Endothelial cell of umbilical vein (primary cell): ENCODE results near the gene RCOR1. TPM values are rescaled to one million over a fixed set of nuclear protein-coding genes. Genes with fewer than 3 reads are reported as not detected.
A peak's percentile ranks its signal among the peaks of the same experiment; 100 is the strongest.

Experiments used
- BruUV-seq: library from RNA; stranded (reverse); fragments of 400-500 nt; replicated peaks from 2 replicates; lab custom pipeline; 2021; lab: Mats Ljungman, UMichigan
- CTCF ChIA-PET: fragments of 300-600, 350-600 bp; sonication (Branson Sonifier 250); formaldehyde crosslinking; loops from one replicate; lab custom pipeline; 2021; ENCODE audit warnings: antibody characterized with exemption, inconsistent platforms; lab: Charles Lee
- POLR2A ChIA-PET: fragments of 300-600, 350-600 bp; sonication (Branson Sonifier 250); formaldehyde crosslinking; loops from one replicate; lab custom pipeline; 2021; ENCODE audit warnings: antibody characterized with exemption, inconsistent platforms; lab: Charles Lee
- DNase-seq: peaks from one replicate; pipeline ENCODE4 v3.0.0-alpha.2; 2011; ENCODE audit warnings: low read depth, low spot score
- FAIRE-seq: peaks from 2 replicates; lab custom pipeline; 2011; peaks lifted over from hg19 to GRCh38; lab: Jason Lieb, UNC
- H2AFZ ChIP-seq: 2 replicates; pipeline ENCODE4 v1.6.0; 2012; ENCODE audit warnings: low read depth, low read length, control low read depth, inconsistent platforms
- H3K27ac ChIP-seq: 2 replicates; pipeline ENCODE4 v1.5.1; 2011; ENCODE audit warnings: low read depth, mild to moderate bottlenecking, control low read depth, low read length, moderate library complexity; ENCODE audit not compliant: insufficient read depth
- H3K27me3 ChIP-seq, 2 experiments: 2 replicates each; pipeline versions ENCODE4 v1.6.0 to v1.6.1; 2011; ENCODE audit warnings: low read length in 2 of 2, mixed read lengths in 1 of 2; ENCODE audit not compliant: control insufficient read depth in 2 of 2, insufficient read depth in 2 of 2
- H3K36me3 ChIP-seq, 2 experiments: 2 replicates in 1 of 2; 3 replicates in 1 of 2; pipeline ENCODE4 v1.5.1; 2011; ENCODE audit warnings: low read length in 2 of 2, mild to moderate bottlenecking in 1 of 2, moderate library complexity in 1 of 2; ENCODE audit not compliant: control insufficient read depth in 2 of 2, insufficient read depth in 2 of 2; ENCODE audit errors: extremely low read depth in 1 of 2
- H3K4me1 ChIP-seq: 3 replicates; pipeline ENCODE4 v1.5.1; 2011; ENCODE audit warnings: mild to moderate bottlenecking, low read length; ENCODE audit not compliant: control insufficient read depth, insufficient read depth; ENCODE audit errors: extremely low read depth
- H3K4me2 ChIP-seq: 2 replicates; pipeline ENCODE4 v1.6.1; 2011; ENCODE audit warnings: low read length, control low read depth, mixed read lengths; ENCODE audit not compliant: insufficient read depth
- H3K4me3 ChIP-seq, 3 experiments: fragments of 200-600 bp in 1 of 3; sonication (generic), shearing (Covaris generic) in 1 of 3; replicated peaks in 1 of 3; 2 replicates each; pipeline ENCODE4 v1.5.1; 2011 to 2016; ENCODE audit warnings: control low read depth in 3 of 3, low read length in 3 of 3, mild to moderate bottlenecking in 2 of 3, inconsistent platforms in 1 of 3, low read depth in 1 of 3, moderate library complexity in 1 of 3; ENCODE audit not compliant: insufficient read depth in 1 of 3
- H3K79me2 ChIP-seq: 2 replicates; pipeline ENCODE4 v1.6.0; 2012; ENCODE audit warnings: low read length, inconsistent platforms; ENCODE audit not compliant: control insufficient read depth, insufficient read depth
- H3K9ac ChIP-seq: replicated peaks from 2 replicates; pipeline ENCODE3; 2011; ENCODE audit warnings: low read length, control low read depth; ENCODE audit not compliant: insufficient read depth; ENCODE audit errors: extremely low read depth
- H3K9me1 ChIP-seq: replicated peaks from 3 replicates; pipeline ENCODE4 v1.6.0; 2011; ENCODE audit warnings: mild to moderate bottlenecking, low read length; ENCODE audit not compliant: control insufficient read depth, insufficient read depth; ENCODE audit errors: extremely low read depth
- H3K9me3 ChIP-seq: replicated peaks from 2 replicates; pipeline ENCODE4 v1.5.1; 2012; ENCODE audit warnings: low read length, inconsistent platforms; ENCODE audit not compliant: control insufficient read depth, insufficient read depth
- H4K20me1 ChIP-seq: replicated peaks from 2 replicates; pipeline ENCODE3; 2011; ENCODE audit warnings: mild to moderate bottlenecking, low read length; ENCODE audit not compliant: control insufficient read depth, insufficient read depth; ENCODE audit errors: extremely low read depth
- FOS ChIP-seq: IDR thresholded peaks from 2 replicates; pipeline ENCODE4 v1.6.1; 2011; ENCODE audit warnings: mild to moderate bottlenecking, low read length, moderate library complexity, borderline replicate concordance; ENCODE audit not compliant: insufficient read depth
- GATA2 ChIP-seq: IDR thresholded peaks from 2 replicates; pipeline ENCODE4 v1.7.0; 2011; ENCODE audit warnings: low read depth, mild to moderate bottlenecking, moderate library complexity, mixed read lengths, low read length; ENCODE audit not compliant: insufficient read length, insufficient read depth
- JUN ChIP-seq: IDR thresholded peaks from 2 replicates; pipeline ENCODE4 v1.6.1; 2011; ENCODE audit warnings: borderline replicate concordance, low read depth; ENCODE audit not compliant: insufficient read length, insufficient read depth
- MAX ChIP-seq: IDR thresholded peaks from 2 replicates; pipeline ENCODE4 v1.6.1; 2011; ENCODE audit not compliant: insufficient read depth, insufficient read length
- MYC ChIP-seq: IDR thresholded peaks from one replicate; pipeline ENCODE4 v1.6.1; 2011; ENCODE audit warnings: mild to moderate bottlenecking, low read depth, low read length
- POLR2A ChIP-seq: IDR thresholded peaks from 2 replicates; pipeline ENCODE4 v1.6.1; 2012; ENCODE audit warnings: low read depth, mild to moderate bottlenecking, control low read depth, low read length
- POLR2AphosphoS5 ChIP-seq: IDR thresholded peaks from 2 replicates; pipeline ENCODE4 v1.6.1; 2012; ENCODE audit warnings: low read depth, mild to moderate bottlenecking, control low read depth, low read length, moderate library complexity; ENCODE audit not compliant: insufficient read depth
- dilution Hi-C: fragments of 300-500 bp; cut with MboI; formaldehyde crosslinking; loops from one replicate; pipeline ENCODE4 v1.15.0; 2019; ENCODE audit warnings: low sequenced_read_pairs; ENCODE audit not compliant: extremely low pct_ligation_motif_present
- intact Hi-C: fragments of 100-400 bp; cut with micrococcal nuclease; formaldehyde crosslinking; loops from one replicate; pipeline ENCODE4 v1.10.0; 2022
- polyA plus RNA-seq, 4 experiments: library from polyadenylated mRNA; depleted of rRNA in 3 of 4; stranded (reverse) in 3 of 4; unstranded in 1 of 4; fragments of >200 nt; gene quantifications; 2 replicates each; pipeline versions ENCODE4 v1.2.1 to v1.2.3, GENCODE V29; 2011 to 2012; ENCODE audit warnings: missing spikeins in 1 of 4
- total RNA-seq: library from RNA; stranded (reverse); gene quantifications from 2 replicates; pipeline ENCODE4 v1.2.3, GENCODE V29; 2021

The RCOR1 gene
- total and polyA plus RNA-seq, 2 donors (not counting 3 experiments of a cell fraction or from before 2014, with no cell fraction given), result 15.6 to 32.2 TPM

- intact Hi-C loops, result no loop called here
- FAIRE-seq (peak; percentile 76), DNase-seq (peak; percentile 39)
- H4K20me1 ChIP-seq, result no peaks in the 10 kb centered on the region
- H3K36me3 ChIP-seq, result peaks cover 0 to 5% of the 10 kb centered on the region in 2 experiments
- no peaks in the 10 kb centered on the region for H3K27me3 ChIP-seq
- BruUV-seq, result no TSS peak
- POLR2A ChIA-PET, result interaction anchor here (0.7 kb wide), 1 partner anchor 175 kb away, joined by 4 read pairs; no protein-coding TSS in a partner anchor
- no peak overlapping the region for H2AFZ ChIP-seq
- TF ChIP-seq FOS (peak; percentile 45), POLR2A (no peak), POLR2AphosphoS5 (no peak), MYC (no peak), GATA2 (no peak)
- CTCF ChIA-PET, result interaction anchor here (0.5 to 1.6 kb wide), 7 partner anchors 14 to 226 kb away, joined by 3 to 7 read pairs (median 3); no protein-coding TSS in a partner anchor
- dilution Hi-C loops, result no loop called here
- H3K79me2 ChIP-seq, result peaks cover 40% of the 10 kb centered on the region
- no peaks in the 10 kb centered on the region for H3K9me1 ChIP-seq
- H3K9ac ChIP-seq, result no peak overlapping the region
- H3K4me3 ChIP-seq, result no peak overlapping the region
- H3K9me3 ChIP-seq, result no peaks in the 10 kb centered on the region
- peak overlapping the region; percentile 5 for H3K4me2 ChIP-seq
- H3K4me1 ChIP-seq, result peaks cover 18% of the 10 kb centered on the region
- no peak overlapping the region for H3K27ac ChIP-seq
Observed at GRCh38 chr14:102699416-102700110, 107.1 kb downstream of the RCOR1 start.

- Histone ChIP-seq H3K4me3 (no peak overlapping the region), H3K9me3 (no peaks in the 10 kb centered on the region), H3K9ac (no peak overlapping the region), H3K4me1 (no peaks in the 10 kb centered on the region), H3K27ac (no peak overlapping the region), H3K9me1 (no peaks in the 10 kb centered on the region), H3K79me2 (no peaks in the 10 kb centered on the region), H3K4me2 (no peak overlapping the region), H3K27me3 (no peaks in the 10 kb centered on the region), H4K20me1 (no peaks in the 10 kb centered on the region), H2AFZ (no peak overlapping the region), H3K36me3 (peaks cover 4 to 8% of the 10 kb centered on the region in 2 experiments)
- FAIRE-seq, result no peak
- no peak for TF ChIP-seq GATA2
- no peak for TF ChIP-seq JUN
- no peak for TF ChIP-seq MAX
- BruUV-seq, result no TSS peak
- ChIA-PET CTCF (interaction anchor here (1.1 to 2.1 kb wide), 2 partner anchors 14 to 20 kb away, joined by 3 to 5 read pairs; no protein-coding TSS in a partner anchor), POLR2A (interaction anchor here (0.6 kb wide), 1 partner anchor 12 kb away, joined by 4 read pairs; no protein-coding TSS in a partner anchor)
- DNase-seq, result no peak
- intact Hi-C loops, result no loop called here
- dilution Hi-C loops, result no loop called here
Observed at GRCh38 chr14:102708494-102708893, 116.0 kb downstream of the RCOR1 start.
